Activated CD8-positive, alpha-beta memory T cell treated with anti-CD3 and anti-CD28 coated beads, Interleukin-2, amount 50 U/mL, for 24 hours (primary cell): ENCODE measurements around the gene SYNE1.
"Not testable (repeated sequence)": the region's sequence is repeated elsewhere in the genome, so short reads cannot be mapped to it uniquely, and the experiment has no call there.

ENCODE experiments used
- DNase-seq: peaks from one replicate; pipeline ENCODE4 v3.0.0-alpha.2; 2020; ENCODE audit errors: extremely low read depth

The SYNE1 gene

DNA sequence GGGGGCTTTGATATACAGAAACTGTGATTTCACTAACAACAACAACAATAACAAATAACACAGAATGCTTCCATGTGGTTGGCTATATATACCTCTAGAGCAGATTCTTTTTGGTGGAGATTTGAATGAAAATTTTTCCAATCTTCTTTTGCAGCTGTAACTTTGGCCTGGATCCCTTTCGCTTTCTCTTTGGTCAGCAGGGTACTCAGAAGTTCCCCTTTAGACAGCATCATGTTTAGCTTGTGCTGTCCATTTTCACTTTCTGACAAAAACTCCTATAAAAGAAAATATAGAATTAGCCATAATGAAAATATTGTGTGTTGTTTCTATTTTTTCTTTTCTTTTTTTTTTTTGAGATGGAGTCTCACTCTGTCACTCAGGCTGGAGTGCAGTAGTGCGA, 264.2 kb downstream of the SYNE1 start:
- DNase-seq = no peak

GRCh38 chr6:152371775-152372174, 265.4 kb downstream of the SYNE1 start:
- DNase-seq = no peak

- DNase-seq = no peak
Measured at GRCh38 chr6:152368751-152369624, 268.2 kb downstream of the SYNE1 start.

- DNase-seq = no peak
Measured at GRCh38 chr6:152364866-152365265, 272.3 kb downstream of the SYNE1 start.

GRCh38 chr6:152360034-152360433, 277.1 kb downstream of the SYNE1 start:
- no peak for DNase-seq

GRCh38 chr6:152356662-152357061, 280.5 kb downstream of the SYNE1 start:
- no peak for DNase-seq

- no peak for DNase-seq
Measured at GRCh38 chr6:152356016-152356415, 281.1 kb downstream of the SYNE1 start.

DNA sequence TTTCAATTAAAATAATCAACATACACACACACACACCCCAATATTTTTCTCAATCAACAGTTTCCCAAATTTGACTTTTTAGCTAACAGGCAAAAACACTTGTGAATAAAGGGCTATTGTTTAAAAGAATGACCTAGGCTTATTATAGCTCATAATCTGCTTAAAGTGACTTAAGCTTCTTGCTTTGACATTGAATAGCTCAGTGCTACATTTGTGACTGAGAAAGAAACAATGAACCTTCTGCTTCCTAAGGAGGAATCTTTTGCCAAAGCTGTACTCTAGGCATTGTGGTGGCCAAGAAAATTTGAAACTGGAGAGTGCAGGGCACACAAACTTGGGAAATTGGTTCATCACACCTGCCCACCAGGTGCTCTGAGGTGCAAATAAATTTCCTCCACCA, 282.0 kb downstream of the SYNE1 start:
- DNase-seq = no peak

DNA sequence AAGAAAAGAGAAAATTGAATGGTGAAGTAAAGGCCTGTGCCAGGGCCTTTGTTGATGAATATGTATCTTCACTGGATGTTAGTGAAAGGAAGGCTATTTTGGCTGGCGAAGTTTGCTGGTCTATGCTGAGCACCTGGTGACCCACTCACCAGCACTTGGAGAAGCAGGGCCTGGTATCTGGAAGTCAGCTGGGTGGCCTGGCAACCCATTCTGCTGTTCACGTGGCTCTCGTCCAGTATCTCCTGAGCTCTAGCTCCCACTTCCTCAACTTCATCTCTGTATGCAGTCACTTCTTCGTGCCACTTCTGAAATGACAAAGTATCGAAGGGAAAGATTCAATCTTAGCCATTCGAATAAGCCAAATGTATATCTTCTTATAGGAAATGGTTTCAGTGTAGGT, 283.7 kb downstream of the SYNE1 start:
- no peak for DNase-seq

GRCh38 chr6:152351742-152352141, 285.4 kb downstream of the SYNE1 start:
- no peak for DNase-seq

GRCh38 chr6:152351110-152351509, 286.1 kb downstream of the SYNE1 start:
- DNase-seq = no peak

- DNase-seq = no peak
Measured at GRCh38 chr6:152348116-152348515, 289.0 kb downstream of the SYNE1 start.

DNA sequence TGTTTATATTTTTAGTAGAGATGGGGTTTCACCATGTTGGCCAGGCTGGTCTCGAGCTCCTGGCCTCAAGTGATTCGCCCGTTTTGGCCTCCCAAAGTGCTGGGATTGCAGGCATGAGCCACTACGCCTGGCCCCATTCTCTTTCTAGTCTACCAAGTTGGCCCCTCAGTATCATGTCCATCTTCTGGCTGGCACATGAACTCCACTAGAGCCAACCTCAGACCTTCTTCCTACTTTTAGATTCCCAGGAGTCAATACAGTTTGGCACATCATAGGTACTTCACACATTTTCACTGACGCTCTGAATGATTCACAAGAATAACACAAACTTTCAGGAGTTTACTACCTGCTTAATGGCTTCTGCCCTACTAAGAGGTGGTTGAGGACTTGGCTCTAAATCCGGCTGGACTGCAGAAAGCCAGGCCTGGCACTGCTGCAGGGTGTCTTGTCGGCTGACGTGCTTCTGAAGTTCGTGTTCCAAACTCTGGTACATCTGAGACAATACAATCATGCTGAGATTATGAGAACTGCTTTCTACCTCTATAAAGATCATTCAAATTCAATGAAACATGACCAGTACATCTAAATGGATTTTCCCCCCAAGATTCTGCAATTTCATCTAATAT, 293.3 kb downstream of the SYNE1 start:
- no peak for DNase-seq

GRCh38 chr6:152341596-152341995, 295.6 kb downstream of the SYNE1 start:
- no peak for DNase-seq

- no peak for DNase-seq
Measured at GRCh38 chr6:152338335-152339125, 298.6 kb downstream of the SYNE1 start.

- no peak for DNase-seq
Measured at GRCh38 chr6:152334555-152334954, 302.6 kb downstream of the SYNE1 start.

DNA sequence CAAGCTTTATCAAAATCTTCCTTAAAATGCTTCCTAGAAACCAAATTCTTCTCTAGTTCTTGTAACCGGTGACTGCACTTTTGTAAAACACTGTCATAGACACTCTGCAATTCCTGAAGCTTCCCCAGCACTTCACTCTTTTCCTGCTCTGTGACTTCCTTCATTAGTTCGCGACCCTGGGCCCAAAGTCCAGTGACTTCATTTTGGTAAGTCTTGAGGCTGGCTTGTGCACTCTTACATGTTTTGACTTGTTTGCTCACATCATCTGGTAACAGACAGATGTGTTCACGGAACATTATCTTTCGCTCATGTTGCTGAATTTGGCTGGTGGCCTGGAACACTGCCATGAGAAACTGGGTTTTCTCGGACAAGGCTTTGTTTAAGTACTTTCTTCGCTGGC, 306.2 kb downstream of the SYNE1 start:
- no peak for DNase-seq

GRCh38 chr6:152329638-152330448, 307.3 kb downstream of the SYNE1 start:
- DNase-seq = no peak

- DNase-seq = not testable (repeated sequence)
Measured at GRCh38 chr6:152328200-152328599, 309.0 kb downstream of the SYNE1 start.

GRCh38 chr6:152323376-152323775, 313.8 kb downstream of the SYNE1 start:
- no peak for DNase-seq

GRCh38 chr6:152318278-152318677, 318.9 kb downstream of the SYNE1 start:
- DNase-seq = no peak

DNA sequence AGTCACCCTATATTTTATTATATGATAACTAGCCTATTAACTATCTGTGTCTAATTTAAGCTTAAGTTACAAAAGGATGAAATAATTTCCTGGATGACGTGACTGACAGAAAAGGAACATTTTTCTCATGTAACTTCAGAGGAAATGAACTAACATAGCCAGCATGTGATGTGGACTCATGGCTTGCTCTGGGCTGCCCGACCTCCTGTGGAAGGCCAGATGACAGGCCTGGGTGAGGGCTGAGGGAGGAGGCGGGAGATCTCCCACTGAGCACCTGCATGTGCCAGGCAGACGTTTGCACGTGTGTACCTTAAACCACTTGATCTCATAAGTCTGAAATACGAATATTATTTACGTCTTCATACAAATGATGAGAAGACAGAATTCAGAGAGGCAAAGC, 321.1 kb downstream of the SYNE1 start:
- no peak for DNase-seq
